Fibroblast of mammary gland (primary cell): Measurements from ENCODE around the gene JADE1.

Source experiments
- DNase-seq: peaks from one replicate; pipeline ENCODE4 v3.0.0-alpha.2; 2010; ENCODE audit warnings: low read depth
- H3K4me3 ChIP-seq: 2 replicates; pipeline ENCODE4 v1.5.1; 2011; ENCODE audit warnings: low read depth, mild to moderate bottlenecking, low read length, moderate library complexity; ENCODE audit not compliant: control insufficient read depth
- CTCF ChIP-seq: conservative IDR thresholded peaks from 2 replicates; pipeline ENCODE4 v1.5.1; 2011; ENCODE audit warnings: low read depth, low read length, inconsistent platforms; ENCODE audit not compliant: control insufficient read depth, insufficient read depth

JADE1 gene

GRCh38 chr4:128862608-128863311 lies 53.3 kb downstream of the JADE1 start:
- DNase-seq: no peak
- no peak for TF ChIP-seq CTCF
- H3K4me3 ChIP-seq: no peak overlapping the region

GRCh38 chr4:128863312-128864075 lies 54.0 kb downstream of the JADE1 start:
- peak; percentile 85 for TF ChIP-seq CTCF
- H3K4me3 ChIP-seq: no peak overlapping the region
- DNase-seq: peak; percentile 81

- no peak for DNase-seq
- no peak overlapping the region for H3K4me3 ChIP-seq
- TF ChIP-seq CTCF: no peak
Measured at GRCh38 chr4:128865132-128865531, 55.6 kb downstream of the JADE1 start.

GRCh38 chr4:128866269-128866668 lies 56.8 kb downstream of the JADE1 start:
- no peak for DNase-seq
- TF ChIP-seq CTCF: no peak
- no peak overlapping the region for H3K4me3 ChIP-seq

GRCh38 chr4:128866691-128867090 lies 57.2 kb downstream of the JADE1 start:
- no peak for TF ChIP-seq CTCF
- DNase-seq: no peak

GRCh38 chr4:128868758-128869157 lies 59.3 kb downstream of the JADE1 start:
- no peak for TF ChIP-seq CTCF
- DNase-seq: peak; percentile 44
- no peak overlapping the region for H3K4me3 ChIP-seq

More at GRCh38 chr4:128866691-128867090, 57.2 kb downstream of the JADE1 start:
- H3K4me3 ChIP-seq: no peak overlapping the region
